GM12878 (cell line): ENCODE measurements around the gene PHF23. TPM values are rescaled to one million over a fixed set of nuclear protein-coding genes. Genes with fewer than 3 reads are reported as not detected.

Source experiments
- ATAC-seq: fragments of 200-7000 bp; cut with Tn5 transposase; 3 replicates; pipeline ENCODE4 v1.9.1; 2020; ENCODE audit warnings: mild to moderate bottlenecking, moderate library complexity
- BruUV-seq: library from RNA; stranded (reverse); fragments of 400-500 nt; replicated peaks from 2 replicates; lab custom pipeline; 2021; lab: Mats Ljungman, UMichigan
- CTCF ChIA-PET: fragments of 300-600 bp; sonication (Branson Sonifier 250); formaldehyde crosslinking; extraction: SDS; loops from one replicate; lab custom pipeline; 2021; ENCODE audit warnings: inconsistent platforms; lab: Yijun Ruan, JAX
- POLR2A ChIA-PET: fragments of 350-600 bp; formaldehyde crosslinking; extraction: SDS; loops from one replicate; lab custom pipeline; 2021; ENCODE audit warnings: inconsistent platforms; lab: Charles Lee
- RAD21 ChIA-PET: fragments of 300-600 bp; sonication (Branson Sonifier 250); formaldehyde crosslinking; loops from one replicate; lab custom pipeline; 2023; ENCODE audit warnings: antibody characterized with exemption; ENCODE audit not compliant: unreplicated experiment; lab: Charles Lee
- SMC1A ChIA-PET: fragments of 300-600 bp; sonication (Branson Sonifier 250); formaldehyde crosslinking; loops from one replicate; lab custom pipeline; 2023; ENCODE audit not compliant: unreplicated experiment, uncharacterized antibody; lab: Charles Lee
- DNase-seq: peaks from one replicate; pipeline ENCODE4 v3.0.0-alpha.2; 2011; ENCODE audit warnings: low read depth, low spot score
- FAIRE-seq: peaks from 3 replicates; lab custom pipeline; 2011; peaks lifted over from hg19 to GRCh38; lab: Jason Lieb, UNC
- H2AFZ ChIP-seq: 2 replicates; pipeline ENCODE4 v1.6.0; 2011; ENCODE audit warnings: low read depth, low read length, control low read depth; ENCODE audit not compliant: control insufficient read depth
- H3K27ac ChIP-seq: 2 replicates; pipeline ENCODE4 v1.5.1; 2011; ENCODE audit warnings: control low read depth; ENCODE audit not compliant: control insufficient read depth, insufficient read depth
- H3K27me3 ChIP-seq, 2 experiments: replicated peaks in 1 of 2; 2 replicates each; pipeline versions ENCODE4 v1.6.0 to v1.6.1; 2011; ENCODE audit warnings: low read length in 1 of 2; ENCODE audit not compliant: control insufficient read depth in 2 of 2, insufficient read depth in 2 of 2
- H3K36me3 ChIP-seq, 2 experiments: 2 replicates each; pipeline ENCODE4 v1.5.1; 2011; ENCODE audit warnings: low read length in 1 of 2; ENCODE audit not compliant: control insufficient read depth in 2 of 2, insufficient read depth in 2 of 2
- H3K4me1 ChIP-seq: 2 replicates; pipeline ENCODE4 v1.6.1; 2011; ENCODE audit warnings: mild to moderate bottlenecking, low read length, moderate library complexity, mixed read lengths; ENCODE audit not compliant: control insufficient read depth, insufficient read depth
- H3K4me2 ChIP-seq: 2 replicates; pipeline ENCODE4 v1.6.0; 2011; ENCODE audit warnings: control low read depth; ENCODE audit not compliant: control insufficient read depth, insufficient read depth
- H3K4me3 ChIP-seq: fragments of 200-600 bp; sonication (generic); 2 replicates; pipeline ENCODE4 v1.5.1; 2016
- H3K79me2 ChIP-seq: 2 replicates; pipeline ENCODE4 v1.6.0; 2011; ENCODE audit warnings: low read length; ENCODE audit not compliant: control insufficient read depth, insufficient read depth
- H3K9ac ChIP-seq: 2 replicates; pipeline ENCODE4 v1.8.0; 2011; ENCODE audit warnings: low read length, control low read depth, mixed read lengths; ENCODE audit not compliant: control insufficient read depth, insufficient read depth
- H3K9me3 ChIP-seq: replicated peaks from 3 replicates; pipeline ENCODE4 v1.5.1; 2011; ENCODE audit warnings: mild to moderate bottlenecking, low read length; ENCODE audit not compliant: control insufficient read depth, insufficient read depth
- H4K20me1 ChIP-seq: 2 replicates; pipeline ENCODE4 v1.6.0; 2011; ENCODE audit not compliant: control insufficient read depth, insufficient read depth
- BMI1 ChIP-seq: fragments of 450-650 bp; IDR thresholded peaks from 2 replicates; pipeline ENCODE4 v1.6.1; 2016; ENCODE audit warnings: mild to moderate bottlenecking, moderate library complexity, borderline replicate concordance
- CHD2 ChIP-seq: IDR thresholded peaks from 2 replicates; pipeline ENCODE4 v1.6.1; 2011; ENCODE audit warnings: low read depth, low read length, improper control_type of control experiment, borderline replicate concordance
- E2F8 ChIP-seq: fragments of 450-650 bp; IDR thresholded peaks from 2 replicates; pipeline ENCODE4 v1.6.1; 2018; ENCODE audit warnings: mild to moderate bottlenecking, low read depth, moderate library complexity; ENCODE audit not compliant: partially characterized antibody
- GATAD2B ChIP-seq: fragments of 450-650 bp; conservative IDR thresholded peaks from 2 replicates; pipeline ENCODE4 v1.6.1; 2017; ENCODE audit warnings: low read depth, mild to moderate bottlenecking, moderate library complexity
- MAX ChIP-seq: IDR thresholded peaks from 2 replicates; pipeline ENCODE4 v1.6.1; 2012; ENCODE audit warnings: low read depth, low read length, improper control_type of control experiment
- NR2C1 ChIP-seq: fragments of 450-650 bp; IDR thresholded peaks from 2 replicates; pipeline ENCODE4 v1.6.1; 2017; ENCODE audit warnings: antibody characterized with exemption, mild to moderate bottlenecking, moderate library complexity
- NRF1 ChIP-seq: conservative IDR thresholded peaks from 2 replicates; pipeline ENCODE4 v1.6.1; 2011; ENCODE audit warnings: mild to moderate bottlenecking, low read depth, low read length, improper control_type of control experiment
- POLR2AphosphoS5 ChIP-seq: IDR thresholded peaks from 2 replicates; pipeline ENCODE4 v1.6.1; 2011; ENCODE audit warnings: mild to moderate bottlenecking, low read length, inconsistent platforms
- RBBP5 ChIP-seq: fragments of 200-600 bp; sonication (generic); conservative IDR thresholded peaks from 2 replicates; pipeline ENCODE4 v1.6.1; 2016
- SIN3A ChIP-seq: IDR thresholded peaks from 2 replicates; pipeline ENCODE4 v1.6.1; 2012; ENCODE audit warnings: low read depth, low read length, improper control_type of control experiment
- SIX5 ChIP-seq: IDR thresholded peaks from 2 replicates; pipeline ENCODE4 v1.6.1; 2011; ENCODE audit warnings: mild to moderate bottlenecking, low read depth, low read length, moderate library complexity; ENCODE audit not compliant: severe bottlenecking
- SMAD5 ChIP-seq: IDR thresholded peaks from 2 replicates; pipeline ENCODE4 v1.6.1; 2016; ENCODE audit warnings: antibody characterized with exemption, low read depth
- ZNF592 ChIP-seq: fragments of 450-650 bp; IDR thresholded peaks from 2 replicates; pipeline ENCODE4 v1.6.1; 2017; ENCODE audit warnings: mild to moderate bottlenecking, moderate library complexity
- WGBS: methylation state at CpG from one replicate; pipeline ENCODE4 v1.1.6; 2016; ENCODE audit warnings: low lambda C conversion rate; ENCODE audit not compliant: insufficient replicate concordance, insufficient coverage; ENCODE audit errors: missing lambda C conversion rate; 5-methylcytosine and 5-hydroxymethylcytosine counted together
- in situ Hi-C: fragments of 300-500 bp; cut with MboI; formaldehyde crosslinking; loops from 9 replicates; pipeline ENCODE4 v1.14.3; 2018; ENCODE audit warnings: mixed read lengths
- intact Hi-C: fragments of 100-400 bp; cut with micrococcal nuclease; formaldehyde crosslinking; loops from one replicate; pipeline ENCODE4 v1.14.2; 2022; ENCODE audit not compliant: unreplicated experiment
- polyA plus RNA-seq, 11 experiments: library from polyadenylated mRNA; depleted of rRNA in 4 of 11; unstranded in 6 of 11; stranded (reverse) in 5 of 11; fragments of >200 nt; fragmentation: Nextera tagmentation in 4 of 11; fragmentation: Illumina TruSeq in 1 of 11; extraction: Ambion mirVana in 4 of 11; extraction: Trizol in 1 of 11; gene quantifications; 1 replicate in 1 of 11; 2 replicates in 10 of 11; pipeline versions ENCODE4 v1.2.1 to v1.2.3, GENCODE V29; 2011 to 2016; ENCODE audit warnings: inconsistent platforms in 2 of 11, missing spikeins in 2 of 11, low read depth in 1 of 11
- total RNA-seq, 4 experiments: library from RNA; depleted of rRNA in 3 of 4; stranded (reverse); fragments of >200 nt in 3 of 4; fragmentation: Illumina TruSeq in 1 of 4; extraction: Trizol in 1 of 4; gene quantifications; 2 replicates each; pipeline versions ENCODE4 v1.2.1 to v1.2.3, GENCODE V29; 2013 to 2021

The PHF23 gene
- total and polyA plus RNA-seq, 10 of the 15 experiments (the other 5 are each of a cell fraction or from before 2014, with no cell fraction given): 8.2 to 84.8 (median 32.6) TPM

- H3K9ac ChIP-seq: peak overlapping the region; percentile 95
- peak overlapping the region; percentile 70 for H3K4me3 ChIP-seq
- intact Hi-C loops: loop anchor here (2.0 kb wide), 1 partner anchor 23 kb away; no protein-coding TSS in a partner anchor
- ChIA-PET POLR2A (interaction anchor here (0.6 to 7.3 kb wide), 6 partner anchors 12 to 1728 kb away, joined by 3 to 99 read pairs (median 8); partner anchors contain the start of genes ACADVL, CTDNEP1, CYB5D1 and DLG4), CTCF (interaction anchor here (0.6 to 6.0 kb wide), 3 partner anchors 17 to 271 kb away, joined by 4 to 70 read pairs (median 5); partner anchors contain the start of genes ACADVL and DLG4), SMC1A (interaction anchor here (1.1 to 2.0 kb wide), 3 partner anchors 12 to 18 kb away, joined by 3 to 4 read pairs (median 3); partner anchors contain the start of genes ACADVL and DLG4), RAD21 (interaction anchor here (0.7 to 6.3 kb wide), 7 partner anchors 12 to 198 kb away, joined by 3 to 51 read pairs (median 5); partner anchors contain the start of genes ACADVL, CTDNEP1, DLG4 and ELP5)
- H3K27ac ChIP-seq: peak overlapping the region; percentile 74
- H3K79me2 ChIP-seq: peaks cover 62% of the 10 kb centered on the region
- no peaks in the 10 kb centered on the region for H3K27me3 ChIP-seq
- H3K9me3 ChIP-seq: no peaks in the 10 kb centered on the region
- peak overlapping the region; percentile 49; the same call in 1 of the 2 replicates for H3K4me2 ChIP-seq
- in situ Hi-C loops: no loop called here
- FAIRE-seq (no peak), ATAC-seq (peak; percentile 54), DNase-seq (no peak)
- 2% methylated on average over 20 of the region's 73 CpGs for WGBS
- H4K20me1 ChIP-seq: no peaks in the 10 kb centered on the region
- BruUV-seq: no TSS peak
- H3K4me1 ChIP-seq: peaks cover 25% of the 10 kb centered on the region
- H2AFZ ChIP-seq: no peak overlapping the region
- H3K36me3 ChIP-seq: peaks cover 6 to 14% of the 10 kb centered on the region in 2 experiments
- no peak for TF ChIP-seq E2F8
- no peak for TF ChIP-seq SIX5
- TF ChIP-seq NR2C1: 0 out of 2 replicates have a peak, but pooled peaks have one; percentile 17
- 0 out of 2 replicates have a peak, but pooled peaks have one; percentile 28 for TF ChIP-seq SIN3A
- TF ChIP-seq BMI1: no peak
- no peak for TF ChIP-seq NRF1
- TF ChIP-seq GATAD2B: 0 out of 2 replicates have a peak, but pooled peaks have one; percentile 32
- no peak for TF ChIP-seq SMAD5
- peak; percentile 38; the same call in 1 of the 2 replicates for TF ChIP-seq MAX
- TF ChIP-seq RBBP5: no peak
- TF ChIP-seq CHD2: peak; percentile 79; the same call in 1 of the 2 replicates
- TF ChIP-seq ZNF592: no peak
- TF ChIP-seq POLR2AphosphoS5: peak; percentile 55; the same call in 1 of the 2 replicates
These were observed 1.4 kb downstream of the PHF23 start for GRCh38 chr17:7237761-7238419.
